Activated CD4-positive, alpha-beta T cell treated with anti-CD3 and anti-CD28 coated beads for 48 hours (primary cell): ENCODE measurements around the gene PCCA.
"Not testable (repeated sequence)": the region's sequence is repeated elsewhere in the genome, so short reads cannot be mapped to it uniquely, and the experiment has no call there.

ENCODE experiments used
- DNase-seq: peaks from one replicate; pipeline ENCODE4 v3.0.0-alpha.2; 2020

Gene PCCA

DNA sequence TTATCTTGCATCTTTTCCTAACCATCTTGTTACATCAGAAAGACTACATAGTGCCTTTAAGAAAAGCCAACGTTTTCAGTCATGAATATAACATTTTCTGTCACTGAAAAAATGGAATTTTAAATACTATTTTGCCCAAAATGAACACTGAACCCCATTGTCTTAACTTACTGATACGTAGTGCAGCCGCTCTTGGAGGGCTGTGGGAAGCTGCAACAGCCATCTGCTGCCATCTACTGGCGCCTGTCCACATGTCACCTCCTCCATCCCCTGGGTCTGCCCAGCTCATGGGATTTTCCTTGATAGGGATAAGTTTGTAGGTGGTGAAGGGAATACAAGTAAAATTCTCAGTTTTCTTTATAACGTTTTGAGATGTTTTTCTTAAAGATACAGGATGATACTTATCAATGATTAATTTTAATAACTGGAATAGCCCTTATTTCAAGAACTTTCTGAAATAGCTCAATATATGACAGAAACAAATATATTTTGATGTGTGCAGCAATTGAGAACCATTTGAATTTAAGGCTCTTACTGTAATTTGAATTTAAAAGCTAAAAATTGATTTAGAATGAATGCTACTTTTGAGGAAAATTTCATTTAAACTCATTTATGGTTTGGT, 426.0 kb downstream of the PCCA start:
- DNase-seq: peak; percentile 79

DNA sequence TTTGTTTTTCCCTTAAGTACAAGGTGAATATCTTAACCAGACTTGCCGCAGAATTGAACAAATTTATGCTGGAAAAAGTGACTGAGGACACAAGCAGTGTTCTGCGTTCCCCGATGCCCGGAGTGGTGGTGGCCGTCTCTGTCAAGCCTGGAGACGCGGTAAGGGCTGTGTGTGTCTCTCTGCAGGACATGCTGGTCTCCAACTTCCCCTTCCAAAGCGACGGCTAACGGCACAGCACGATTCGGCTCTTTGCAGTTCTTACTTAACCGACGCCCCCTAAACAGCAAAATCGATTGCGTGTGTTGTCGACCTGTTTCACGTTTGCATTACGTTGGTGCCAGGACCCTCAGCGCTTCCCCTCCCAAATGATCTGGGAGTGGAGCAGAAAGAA, 426.5 kb downstream of the PCCA start:
- DNase-seq: no peak

DNA sequence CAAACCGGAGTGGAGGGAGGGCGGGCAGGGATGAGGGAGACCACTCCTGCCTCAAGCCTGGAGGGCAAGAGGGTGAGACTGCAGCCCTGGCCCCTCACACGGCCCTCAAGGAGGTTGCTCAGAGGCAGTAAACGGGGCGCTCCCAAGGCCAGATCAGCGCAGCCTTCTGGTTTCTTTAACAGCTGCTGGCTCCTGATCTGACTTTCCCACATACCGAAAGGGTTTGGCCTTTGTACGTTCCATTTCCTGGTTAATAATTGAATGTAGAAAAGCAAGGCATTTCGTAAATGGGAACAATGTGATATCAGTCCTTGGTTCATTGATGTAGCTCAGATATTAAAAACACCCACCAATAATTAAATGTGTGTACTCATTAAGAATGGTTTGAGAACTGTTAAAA, 428.2 kb downstream of the PCCA start:
- DNase-seq: no peak

DNA sequence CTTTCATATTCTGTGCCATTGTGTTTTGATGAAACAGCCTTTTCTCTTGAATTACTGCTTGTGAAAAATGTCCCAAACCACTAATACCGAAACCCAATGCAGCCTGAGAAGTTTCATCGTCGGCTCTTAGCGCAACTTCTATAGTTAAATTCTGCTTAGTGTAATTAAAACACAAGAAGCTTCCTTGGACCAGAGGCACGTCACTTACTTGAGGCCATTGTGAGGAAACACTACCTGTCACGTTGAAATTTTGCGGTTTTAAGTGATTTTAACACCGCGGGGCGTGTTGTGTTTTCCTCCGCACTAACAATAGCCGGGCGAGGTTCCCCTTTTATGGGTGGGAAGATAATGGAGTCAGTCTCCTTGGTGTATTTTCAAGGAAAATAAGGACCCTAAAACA, 428.8 kb downstream of the PCCA start:
- no peak for DNase-seq

DNA sequence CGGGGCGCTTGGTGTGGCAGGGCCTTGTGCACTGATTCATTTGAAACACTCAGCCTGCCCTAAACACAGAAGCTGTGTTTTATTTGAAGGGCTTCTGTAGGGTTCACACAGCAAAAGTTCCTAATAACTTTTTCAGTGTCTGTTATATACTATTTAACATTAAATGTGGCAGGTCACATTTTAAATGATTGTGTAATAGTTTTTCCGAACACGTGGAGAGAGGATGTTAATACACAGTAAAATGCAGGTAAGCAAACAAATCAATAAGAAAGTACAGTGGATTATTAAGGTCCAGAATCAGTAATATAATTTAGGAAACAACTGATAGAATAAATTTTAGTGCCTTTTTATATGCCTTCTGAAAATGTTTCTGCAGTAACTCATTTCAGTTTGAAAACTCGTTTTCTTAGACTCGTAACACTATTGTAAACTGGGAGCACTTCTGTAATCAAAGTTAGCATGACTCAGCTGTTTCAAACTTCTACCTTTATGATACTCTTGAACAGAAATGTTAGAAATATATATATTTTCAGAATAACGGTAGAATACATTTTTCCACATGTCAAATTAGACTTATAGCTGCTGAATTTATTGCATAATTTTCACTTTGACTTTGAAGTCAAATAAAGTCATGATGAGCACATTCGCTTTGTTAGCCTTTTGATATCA, 429.6 kb downstream of the PCCA start:
- DNase-seq: no peak

DNA sequence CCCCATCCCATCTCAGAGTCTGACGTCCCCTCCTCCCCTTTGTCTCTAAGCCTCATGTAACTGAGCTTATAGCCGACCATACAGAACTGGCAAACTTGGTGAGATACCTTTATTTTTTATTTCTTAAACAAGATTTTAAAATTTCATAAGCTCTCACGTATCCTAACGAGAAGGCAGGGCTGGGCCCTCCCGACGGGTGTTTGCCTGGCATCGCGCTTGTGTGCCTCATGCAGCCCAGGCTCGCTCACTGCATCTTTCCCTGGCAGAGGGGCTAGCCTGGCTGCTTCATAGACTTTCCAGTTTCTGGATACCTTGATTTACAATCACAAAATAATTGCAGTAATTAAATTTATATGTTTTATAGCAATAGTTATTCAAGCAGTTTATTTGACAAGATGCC, 430.7 kb downstream of the PCCA start:
- no peak for DNase-seq

DNA sequence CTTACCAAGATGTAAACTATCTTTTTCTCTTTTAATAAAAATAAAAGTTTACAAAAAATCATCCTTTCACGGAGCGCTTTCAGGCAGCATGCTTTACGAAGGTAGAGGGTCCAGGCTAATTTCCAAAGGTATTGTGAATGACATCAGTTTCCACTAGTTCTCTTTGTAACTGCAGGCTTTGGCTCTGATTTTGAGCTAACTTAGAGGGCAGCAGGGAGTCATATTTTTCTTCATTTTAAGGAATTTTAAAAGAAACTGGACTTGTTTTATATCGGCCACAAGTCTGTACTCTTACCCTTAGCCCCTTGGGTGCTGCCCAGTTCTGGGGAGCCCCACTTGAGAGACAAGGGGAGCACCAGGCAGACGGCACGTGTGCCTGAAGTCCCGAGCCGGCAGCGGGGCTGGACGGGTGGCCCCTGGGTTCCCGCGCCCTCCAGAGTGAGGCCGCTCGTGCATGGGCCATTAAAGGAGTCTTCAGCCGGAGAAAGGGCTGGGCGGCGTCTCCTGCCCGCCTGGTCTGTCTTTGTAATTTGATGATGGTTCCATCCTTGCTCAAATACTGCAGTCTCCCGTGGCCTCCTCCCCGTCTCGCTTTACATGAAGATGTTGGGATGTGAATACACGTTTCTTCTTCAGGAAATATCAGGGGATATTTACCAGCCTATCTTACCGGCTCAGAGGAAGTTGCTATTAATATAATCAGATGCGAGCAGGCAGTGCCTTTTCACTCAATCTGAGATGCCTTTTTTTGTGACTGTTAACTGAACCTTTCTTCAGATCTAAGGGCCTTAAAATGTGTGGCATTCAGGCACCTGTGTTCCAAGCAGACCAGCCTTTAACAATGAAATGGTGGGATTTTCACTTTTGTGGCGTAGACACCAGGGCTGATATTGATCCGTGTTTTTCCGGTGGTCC, 432.3 kb downstream of the PCCA start:
- DNase-seq: no peak

DNA sequence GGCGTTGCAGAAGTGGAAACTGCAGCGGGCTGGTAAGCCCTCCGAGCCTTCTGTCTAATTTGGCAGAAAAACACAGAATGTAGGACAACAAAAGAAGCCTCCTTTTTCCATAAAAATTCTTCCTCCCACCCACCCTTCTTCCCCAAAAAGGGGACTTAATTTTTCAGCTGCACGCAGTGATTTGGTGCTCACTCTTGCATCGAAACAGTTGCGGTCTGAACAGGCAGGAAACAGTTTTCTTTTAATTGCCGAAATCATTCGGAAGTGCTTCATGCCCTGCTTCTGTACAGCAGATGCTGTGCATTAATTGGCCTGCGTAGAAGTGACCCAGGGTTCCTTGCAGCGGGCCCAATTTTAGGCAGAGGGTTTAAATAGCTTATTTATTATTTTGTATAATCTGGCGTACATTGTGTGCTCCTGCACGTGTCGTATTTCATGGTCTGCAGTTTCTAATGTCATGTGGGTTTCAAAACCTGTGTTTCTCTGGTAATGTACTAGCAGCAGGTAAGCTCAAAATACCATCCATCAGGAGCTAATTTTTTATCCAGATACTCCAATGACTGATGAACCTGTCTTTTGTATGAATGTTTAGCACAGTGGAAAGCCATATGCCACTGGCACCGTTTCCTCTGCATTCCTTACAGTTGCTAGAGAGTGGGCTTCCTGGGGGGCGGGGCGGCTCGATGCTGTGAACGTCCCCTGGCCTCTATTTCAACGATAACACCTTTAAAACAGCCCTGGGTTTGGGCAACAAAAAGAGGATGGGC, 433.1 kb downstream of the PCCA start:
- no peak for DNase-seq

DNA sequence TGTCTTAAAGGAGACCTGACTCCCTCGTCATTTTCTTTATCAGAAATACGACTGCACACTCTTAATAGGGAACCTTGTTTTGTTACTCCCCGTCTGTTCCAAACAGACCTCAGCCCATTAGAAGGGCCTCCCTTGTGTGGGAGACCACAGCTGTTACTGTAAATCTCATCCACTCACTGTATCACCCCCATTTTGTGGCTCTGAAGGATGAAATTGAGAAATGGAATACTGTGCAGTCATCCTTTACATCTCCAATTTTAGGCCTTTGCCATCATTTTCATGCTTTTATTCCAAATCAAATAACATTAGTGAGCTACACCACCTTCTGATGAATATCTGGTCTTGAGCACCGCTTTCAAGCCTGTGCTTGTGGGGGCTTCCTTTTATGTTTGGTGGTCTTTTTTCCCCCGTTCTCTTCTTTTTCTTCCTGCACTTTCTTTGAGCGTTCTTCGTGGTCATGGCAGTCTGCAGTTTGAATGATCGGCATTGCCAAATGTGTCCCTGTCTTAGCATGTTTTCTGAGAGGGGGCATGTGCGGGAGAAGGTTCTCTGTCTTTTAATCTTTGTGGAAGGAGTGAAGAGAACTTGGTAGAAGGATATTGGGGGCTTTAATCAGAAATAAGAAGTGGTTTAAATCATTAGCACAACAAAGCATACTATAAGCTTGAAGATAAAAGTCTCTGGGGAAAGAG, 433.9 kb downstream of the PCCA start:
- DNase-seq: no peak

DNA sequence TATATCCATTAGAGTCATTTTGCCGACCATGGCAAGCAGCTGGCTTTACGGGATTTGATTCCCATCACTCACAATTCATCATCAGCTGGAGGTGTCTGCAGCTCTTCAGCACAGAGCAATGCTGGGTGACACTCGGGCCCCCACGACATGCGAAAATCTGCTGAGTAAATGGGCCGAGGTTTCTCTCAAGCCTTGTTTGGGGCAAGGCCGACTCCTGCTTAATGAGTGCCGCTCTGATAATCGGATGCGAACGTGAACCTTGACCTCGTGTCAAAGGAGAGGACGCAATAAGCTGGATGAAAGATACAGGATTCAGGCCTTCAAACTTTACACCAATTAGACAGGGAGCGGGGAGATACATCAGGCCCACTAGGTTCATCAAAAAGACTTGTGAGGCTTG, 434.5 kb downstream of the PCCA start:
- DNase-seq: no peak

DNA sequence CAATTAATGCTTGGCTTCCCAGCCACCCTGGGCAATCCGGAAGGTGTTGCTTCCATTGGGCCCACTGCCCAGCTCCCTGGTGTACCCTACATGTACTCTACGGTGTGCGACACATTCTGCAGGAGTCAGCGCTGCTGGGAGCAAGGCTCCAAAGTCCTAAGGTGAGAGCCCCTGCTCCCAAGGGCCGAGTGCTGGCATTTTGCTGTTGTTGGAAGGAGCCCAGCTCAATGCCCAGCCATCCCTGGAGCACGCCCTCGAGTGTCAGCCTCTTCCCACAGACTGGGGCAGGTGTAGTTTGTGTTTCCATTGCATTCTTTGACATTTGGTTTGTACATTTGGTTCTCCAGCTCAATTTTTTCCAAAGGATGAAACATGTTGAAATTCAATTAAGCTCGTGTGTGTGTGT, 435.1 kb downstream of the PCCA start:
- no peak for DNase-seq

DNA sequence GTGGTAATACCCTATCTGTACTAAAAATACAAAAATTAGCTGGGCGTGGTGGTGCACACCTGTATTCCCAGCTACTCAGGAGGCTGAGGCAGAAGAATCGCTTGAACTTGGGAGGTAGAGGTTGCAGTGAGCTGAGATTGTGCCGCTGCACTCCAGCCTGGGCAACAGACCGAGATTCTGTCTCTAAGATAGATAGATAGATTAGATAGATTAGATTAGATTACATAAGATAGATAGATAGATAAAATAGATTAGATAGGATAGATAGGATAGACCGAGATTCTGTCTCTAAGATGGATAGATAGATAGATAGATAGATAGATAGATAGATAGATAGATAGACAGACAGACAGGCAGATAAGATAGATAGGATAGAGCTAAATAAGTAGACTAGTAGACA, 435.8 kb downstream of the PCCA start:
- not testable (repeated sequence) for DNase-seq

DNA sequence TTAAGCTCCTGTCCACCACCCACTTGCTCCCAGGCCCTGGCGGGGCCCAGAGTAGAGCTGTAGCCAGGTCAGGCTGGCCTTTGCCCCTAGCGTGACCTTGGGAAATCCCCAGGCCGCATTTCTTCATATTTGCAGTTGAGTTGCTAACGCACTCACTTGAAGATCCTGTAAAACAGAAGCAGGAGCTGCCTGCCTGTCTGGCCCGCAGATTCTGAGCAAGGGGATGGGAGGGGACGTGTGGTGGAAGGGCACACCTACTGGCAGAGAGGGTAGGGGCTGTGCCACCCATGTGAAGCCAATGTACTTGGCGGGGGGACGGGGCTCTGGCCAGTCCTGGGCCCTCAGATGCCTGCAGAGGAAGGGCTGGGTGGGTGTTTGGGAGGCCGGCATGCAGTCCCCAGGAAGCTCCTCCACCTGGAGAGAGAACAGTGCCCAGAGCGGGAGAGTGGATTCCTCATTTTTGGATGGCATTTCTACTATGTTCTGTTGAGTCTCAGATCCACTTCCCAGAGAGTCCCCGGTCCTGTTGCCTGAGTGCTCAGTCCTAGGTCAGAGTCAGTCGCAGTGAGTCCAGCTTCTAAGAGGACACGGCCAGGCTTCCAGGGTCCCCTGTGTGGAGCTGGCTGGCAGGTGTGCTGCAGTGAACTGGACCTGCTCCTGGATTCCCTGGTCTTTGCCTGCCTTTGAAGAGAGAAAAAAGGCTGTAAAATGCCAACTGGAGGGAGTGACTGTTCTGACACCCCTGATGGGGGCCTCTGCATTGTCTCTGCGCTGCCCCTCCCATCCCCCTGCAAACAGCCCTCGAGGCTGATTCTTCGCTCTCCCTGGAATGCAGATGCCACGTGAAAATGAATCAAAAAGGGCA, 436.8 kb downstream of the PCCA start:
- DNase-seq: no peak

DNA sequence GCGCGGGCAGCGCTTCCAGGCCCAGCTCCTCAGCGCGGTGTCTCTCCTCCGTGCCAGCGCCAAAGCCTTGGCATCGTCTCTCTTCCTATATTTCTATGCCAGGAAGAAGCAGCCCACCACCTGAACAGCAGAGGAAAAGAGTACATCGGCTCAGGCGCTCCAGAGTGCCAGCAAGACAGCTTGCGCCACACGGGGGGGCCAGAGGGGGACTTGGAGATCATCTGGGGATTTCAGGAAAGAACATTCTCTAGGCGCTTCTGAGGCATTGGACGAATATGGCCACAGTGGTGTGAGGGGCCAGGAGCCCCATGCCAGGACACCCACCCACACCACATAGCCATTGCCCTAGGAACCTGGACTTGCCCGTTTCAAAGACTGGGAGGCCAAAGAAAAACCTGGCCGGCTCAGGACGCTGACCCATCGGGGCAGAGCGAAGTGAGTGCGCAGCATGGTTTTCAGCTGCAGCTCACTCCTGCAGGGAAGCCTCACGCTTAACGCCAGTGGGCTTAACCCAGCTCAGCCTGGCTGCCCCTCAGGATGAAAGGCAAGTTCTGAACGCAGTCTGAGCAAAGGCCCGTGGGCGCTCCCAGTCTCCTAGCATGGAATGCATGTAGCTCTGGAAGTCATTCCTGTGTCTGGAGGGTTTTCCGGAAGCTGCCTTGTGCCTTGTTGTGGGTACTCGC, 437.6 kb downstream of the PCCA start:
- no peak for DNase-seq

DNA sequence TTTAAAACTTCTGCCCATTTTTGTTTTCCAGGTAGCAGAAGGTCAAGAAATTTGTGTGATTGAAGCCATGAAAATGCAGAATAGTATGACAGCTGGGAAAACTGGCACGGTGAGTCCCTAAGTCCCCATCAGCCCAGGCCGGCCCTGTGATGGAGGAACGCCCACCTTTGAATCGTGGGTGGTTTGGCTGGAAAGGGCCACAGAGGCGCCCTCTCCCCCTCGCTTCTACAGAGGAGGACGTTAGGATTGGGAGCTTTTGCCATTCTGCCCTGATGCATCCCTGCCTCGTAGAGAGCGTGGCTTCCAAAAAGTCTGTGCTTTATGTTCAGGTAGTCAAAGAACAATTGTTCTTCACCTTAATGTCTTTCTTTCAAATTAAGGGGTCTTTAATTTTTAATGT, 438.8 kb downstream of the PCCA start:
- DNase-seq: no peak

DNA sequence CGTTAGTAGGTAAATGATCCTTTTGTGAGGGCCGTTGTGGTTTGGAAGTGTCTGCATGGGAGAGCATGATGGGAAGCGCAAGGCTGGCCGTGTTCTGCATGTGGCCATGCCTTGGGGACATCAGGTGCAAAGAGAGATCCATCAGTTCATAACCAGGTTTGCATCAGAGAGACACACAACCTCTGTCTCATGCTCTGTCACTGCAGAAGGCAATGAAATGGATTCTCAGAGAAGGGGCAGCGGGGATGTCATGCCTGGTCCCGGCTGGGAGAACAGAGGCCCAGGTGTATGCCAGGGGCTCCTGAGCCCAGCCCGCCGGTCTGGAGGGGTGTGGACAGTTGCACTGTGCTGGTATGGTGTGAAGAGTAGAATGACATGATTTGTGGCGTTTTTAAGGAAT, 439.5 kb downstream of the PCCA start:
- DNase-seq: no peak

DNA sequence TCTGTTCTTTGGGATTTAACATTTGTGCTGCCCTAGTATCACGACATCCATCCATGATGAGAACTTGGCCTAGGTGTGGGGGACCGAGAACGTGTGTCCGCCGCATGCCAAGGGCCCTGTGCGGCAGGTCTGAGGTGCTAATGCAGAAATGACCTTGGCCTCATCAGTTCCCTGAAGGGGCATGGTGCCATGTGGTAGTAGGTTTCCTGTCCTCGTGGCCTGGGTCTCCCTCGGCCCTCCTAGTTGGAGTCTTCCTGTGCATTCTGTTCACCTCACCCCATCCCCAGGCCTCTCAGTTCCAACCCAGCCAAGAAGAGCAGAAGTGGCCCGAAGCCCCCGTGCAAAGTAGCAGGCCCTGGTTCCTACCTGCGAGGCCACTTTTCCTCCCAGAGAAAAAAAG, 439.9 kb downstream of the PCCA start:
- DNase-seq: no peak

DNA sequence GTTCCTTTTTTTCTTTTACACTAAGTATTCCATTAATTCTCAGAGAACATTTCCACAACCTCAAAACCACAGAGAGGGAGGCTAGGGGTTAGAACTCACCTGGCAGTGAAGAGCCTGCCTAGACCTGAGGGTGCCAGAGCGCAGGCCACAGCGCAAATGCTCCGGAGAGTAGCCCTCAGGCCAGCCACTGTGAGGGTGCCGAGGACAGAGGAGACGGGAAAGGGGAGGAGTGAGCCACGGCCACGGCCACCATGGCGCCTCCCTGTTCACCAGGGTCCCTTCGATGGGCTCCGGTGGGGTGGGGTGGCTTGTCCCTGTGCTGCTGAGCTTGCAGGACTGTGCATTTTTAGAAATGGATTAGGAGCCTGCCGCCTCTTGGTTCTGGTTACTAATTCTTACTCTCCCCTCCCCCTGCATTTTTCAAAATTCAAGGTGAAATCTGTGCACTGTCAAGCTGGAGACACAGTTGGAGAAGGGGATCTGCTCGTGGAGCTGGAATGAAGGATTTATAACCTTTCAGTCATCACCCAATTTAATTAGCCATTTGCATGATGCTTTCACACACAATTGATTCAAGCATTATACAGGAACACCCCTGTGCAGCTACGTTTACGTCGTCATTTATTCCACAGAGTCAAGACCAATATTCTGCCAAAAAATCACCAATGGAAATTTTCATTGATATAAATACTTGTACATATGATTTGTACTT, 440.9 kb downstream of the PCCA start:
- DNase-seq: no peak

DNA sequence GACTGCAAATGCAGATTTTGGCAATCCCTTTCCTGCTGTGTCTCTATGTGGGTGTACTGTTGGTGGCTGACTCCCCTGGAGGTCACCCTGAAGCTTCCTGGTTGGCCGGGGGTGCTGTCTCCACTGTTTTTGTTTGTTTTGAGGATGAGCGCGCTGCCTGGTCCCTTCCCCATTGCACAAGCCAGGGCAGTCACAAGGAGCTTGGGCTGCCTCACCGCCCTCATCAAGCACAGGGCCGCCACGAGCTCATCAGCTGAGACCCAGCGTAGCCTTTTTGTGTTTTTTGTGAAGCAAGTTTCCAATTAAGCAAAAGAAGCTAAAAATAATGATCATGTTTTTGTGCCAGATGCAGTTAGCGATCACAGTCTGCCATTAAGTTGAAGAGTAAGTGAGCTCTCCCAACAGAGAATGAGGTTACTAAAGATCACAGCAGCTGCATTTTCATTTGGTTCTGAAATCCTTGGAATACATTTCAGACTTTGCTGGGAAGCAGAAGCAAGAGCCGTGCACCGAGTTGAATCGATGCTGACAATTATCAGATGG, 441.8 kb downstream of the PCCA start:
- DNase-seq: no peak
